Neuronal stem cell (in vitro differentiated cells): Measurements from ENCODE around the gene ARF6.

Experiments used
- DNase-seq: peaks from one replicate; pipeline ENCODE4 v3.0.0-alpha.2; 2013; ENCODE audit warnings: low spot score
- H2AFZ ChIP-seq: one replicate; pipeline ENCODE4 v1.6.1; 2013; ENCODE audit warnings: mild to moderate bottlenecking, low read length, inconsistent platforms
- H2AK5ac ChIP-seq: 2 replicates; pipeline ENCODE4 v1.6.1; 2013; ENCODE audit warnings: low read depth, mild to moderate bottlenecking, inconsistent platforms, low read length, moderate library complexity, mixed read lengths
- H2BK120ac ChIP-seq: 2 replicates; pipeline ENCODE4 v1.6.1; 2013; ENCODE audit warnings: low read depth, mild to moderate bottlenecking, inconsistent platforms, low read length, moderate library complexity, mixed read lengths
- H2BK12ac ChIP-seq: one replicate; pipeline ENCODE4 v1.6.1; 2013; ENCODE audit warnings: low read length, inconsistent platforms
- H2BK15ac ChIP-seq: 2 replicates; pipeline ENCODE4 v1.6.1; 2013; ENCODE audit warnings: mild to moderate bottlenecking, low read length, inconsistent platforms, mixed read lengths
- H2BK5ac ChIP-seq: one replicate; pipeline ENCODE4 v1.6.1; 2013; ENCODE audit warnings: inconsistent platforms, mild to moderate bottlenecking, low read length, moderate library complexity
- H3K14ac ChIP-seq: one replicate; pipeline ENCODE4 v1.6.1; 2013; ENCODE audit warnings: low read length, inconsistent platforms
- H3K18ac ChIP-seq: 2 replicates; pipeline ENCODE4 v1.6.1; 2013; ENCODE audit warnings: low read length, inconsistent platforms
- H3K23ac ChIP-seq: 2 replicates; pipeline ENCODE4 v1.6.1; 2013; ENCODE audit warnings: low read depth, mild to moderate bottlenecking, mixed read lengths, low read length, inconsistent platforms; ENCODE audit not compliant: poor library complexity
- H3K27ac ChIP-seq: replicated peaks from 3 replicates; pipeline ENCODE4 v1.5.1; 2013; ENCODE audit warnings: low read length, inconsistent platforms
- H3K27me3 ChIP-seq, 3 experiments: 2 replicates each; pipeline ENCODE4 v1.6.1; 2013; ENCODE audit warnings: low read length in 3 of 3, mild to moderate bottlenecking in 2 of 3, inconsistent platforms in 1 of 3, low read depth in 1 of 3, mixed read lengths in 1 of 3, moderate library complexity in 1 of 3; ENCODE audit not compliant: control insufficient read depth in 3 of 3, insufficient read depth in 3 of 3
- H3K36me3 ChIP-seq, 2 donors: replicated peaks in 1 of 2; 2 replicates each; pipeline ENCODE4 v1.6.1; 2013; ENCODE audit warnings: low read length in 2 of 2; ENCODE audit not compliant: control insufficient read depth in 2 of 2, insufficient read depth in 2 of 2
- H3K4ac ChIP-seq: 2 replicates; pipeline ENCODE4 v1.6.1; 2013; ENCODE audit warnings: inconsistent platforms, mild to moderate bottlenecking, low read length, moderate library complexity
- H3K4me1 ChIP-seq, 2 donors: 1 replicate in 1 of 2; 2 replicates in 1 of 2; pipeline ENCODE4 v1.6.1; 2013; ENCODE audit warnings: low read length in 2 of 2, low read depth in 1 of 2; ENCODE audit not compliant: control insufficient read depth in 2 of 2, insufficient read depth in 1 of 2
- H3K4me2 ChIP-seq: one replicate; pipeline ENCODE4 v1.6.1; 2013; ENCODE audit warnings: mild to moderate bottlenecking, low read length, inconsistent platforms; ENCODE audit not compliant: insufficient read depth, poor library complexity, severe bottlenecking
- H3K4me3 ChIP-seq, 2 donors: 2 replicates each; pipeline ENCODE4 v1.5.1; 2013; ENCODE audit warnings: low read length in 2 of 2, mild to moderate bottlenecking in 2 of 2, inconsistent platforms in 1 of 2, moderate library complexity in 1 of 2
- H3K79me1 ChIP-seq: one replicate; pipeline ENCODE4 v1.6.1; 2013; ENCODE audit warnings: low read depth, mild to moderate bottlenecking, inconsistent platforms, low read length, moderate library complexity
- H3K9ac ChIP-seq: one replicate; pipeline ENCODE4 v1.6.1; 2013; ENCODE audit warnings: mild to moderate bottlenecking, low read depth, low read length, inconsistent platforms; ENCODE audit not compliant: poor library complexity
- H3K9me3 ChIP-seq, 2 donors: replicated peaks in 1 of 2; 2 replicates each; pipeline versions ENCODE3 to v1.6.1; 2013; ENCODE audit warnings: low read length in 2 of 2, mild to moderate bottlenecking in 2 of 2, inconsistent platforms in 1 of 2, low read depth in 1 of 2, mixed read lengths in 1 of 2, moderate library complexity in 1 of 2; ENCODE audit not compliant: control insufficient read depth in 2 of 2, insufficient read depth in 1 of 2
- H4K8ac ChIP-seq: one replicate; pipeline ENCODE4 v1.6.1; 2013; ENCODE audit warnings: low read depth, mild to moderate bottlenecking, inconsistent platforms, low read length, moderate library complexity
- H4K91ac ChIP-seq: one replicate; pipeline ENCODE4 v1.6.1; 2013; ENCODE audit warnings: low read length, low read depth, mild to moderate bottlenecking, inconsistent platforms; ENCODE audit not compliant: poor library complexity
- WGBS, 2 donors: extraction: QIAGEN DNeasy Blood & Tissue Kit; methylation state at CpG; one replicate each; pipeline ENCODE4 v1.1.7; 2013; ENCODE audit warnings: missing lambda C conversion rate in 2 of 2, mixed read lengths in 1 of 2; ENCODE audit not compliant: insufficient read length in 2 of 2, insufficient replicate concordance in 1 of 2; ENCODE audit errors: extremely low coverage in 2 of 2; 5-methylcytosine and 5-hydroxymethylcytosine counted together

Gene ARF6

DNA sequence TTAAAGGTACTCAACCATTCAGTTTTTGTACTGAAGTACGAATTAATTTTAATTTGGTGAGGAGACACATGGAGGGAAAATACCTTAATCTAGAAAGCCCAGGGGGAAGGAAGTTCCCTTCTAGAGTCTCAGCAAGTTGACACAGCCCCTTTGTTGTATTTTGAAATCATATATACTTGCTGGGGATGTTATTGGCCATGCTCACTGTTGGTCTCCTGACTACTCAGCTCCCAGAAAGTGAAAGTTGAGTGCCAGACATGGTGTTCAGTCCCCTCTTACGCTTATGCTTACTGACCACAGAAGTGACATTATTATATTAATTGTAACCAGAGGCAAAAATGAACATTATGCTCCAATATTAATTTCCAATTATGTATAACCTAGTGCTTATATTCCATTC, 28.1 kb downstream of the ARF6 start:
- H4K8ac ChIP-seq = no peak overlapping the region
- H3K18ac ChIP-seq = no peak overlapping the region
- no peak overlapping the region for H3K4me2 ChIP-seq
- H3K9me3 ChIP-seq = no peaks in the 10 kb centered on the region
- no peak overlapping the region for H3K14ac ChIP-seq
- H4K91ac ChIP-seq = no peak overlapping the region
- H3K27me3 ChIP-seq = peaks cover 0 to 3% (median 0%) of the 10 kb centered on the region in 3 experiments
- DNase-seq = no peak
- no CpG with 5 or more reads among the region's 2 CpGs for WGBS, 2 donors
- no peaks in the 10 kb centered on the region for H3K36me3 ChIP-seq
- no peak overlapping the region for H2BK5ac ChIP-seq
- H3K23ac ChIP-seq = no peak overlapping the region
- no peak overlapping the region for H3K9ac ChIP-seq
- no peaks in the 10 kb centered on the region for H3K4me1 ChIP-seq
- H3K79me1 ChIP-seq = no peaks in the 10 kb centered on the region
- H2BK120ac ChIP-seq = no peak overlapping the region
- no peak overlapping the region for H2BK15ac ChIP-seq
- no peak overlapping the region for H3K4ac ChIP-seq
- H2BK12ac ChIP-seq = no peak overlapping the region
- H3K27ac ChIP-seq = no peak overlapping the region
- H2AFZ ChIP-seq = no peak overlapping the region
- H2AK5ac ChIP-seq = no peak overlapping the region
- no peak overlapping the region for H3K4me3 ChIP-seq

DNA sequence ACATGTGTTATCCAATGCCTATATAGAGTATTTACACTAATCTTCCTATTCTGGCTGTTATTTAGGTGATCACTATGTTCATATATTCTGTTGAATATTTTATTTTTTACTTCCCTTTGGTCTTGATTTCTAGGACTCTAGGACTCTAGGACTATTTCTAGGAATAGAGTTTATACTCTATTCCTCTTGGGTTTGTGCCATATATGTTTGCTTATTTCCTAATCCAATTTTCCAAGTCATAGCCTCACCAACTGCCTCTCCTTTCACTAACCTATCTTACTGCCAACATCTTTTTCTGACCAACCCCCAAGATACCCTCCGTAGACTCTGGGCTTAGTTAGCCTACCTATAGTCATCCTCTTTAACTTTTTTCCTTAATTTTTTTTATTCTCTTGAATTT, 28.5 kb downstream of the ARF6 start:
- H3K4ac ChIP-seq = no peak overlapping the region
- H2AK5ac ChIP-seq = no peak overlapping the region
- no peak overlapping the region for H3K18ac ChIP-seq
- peaks cover 0 to 3% (median 0%) of the 10 kb centered on the region in 3 experiments for H3K27me3 ChIP-seq
- no CpG with 5 or more reads among the region's 1 CpG for WGBS, 2 donors
- H2BK15ac ChIP-seq = no peak overlapping the region
- no peak overlapping the region for H3K14ac ChIP-seq
- no peaks in the 10 kb centered on the region for H3K79me1 ChIP-seq
- H2BK5ac ChIP-seq = no peak overlapping the region
- no peak overlapping the region for H2AFZ ChIP-seq
- no peaks in the 10 kb centered on the region for H3K9me3 ChIP-seq
- no peak overlapping the region for H2BK12ac ChIP-seq
- no peak overlapping the region for H4K8ac ChIP-seq
- H4K91ac ChIP-seq = no peak overlapping the region
- no peak for DNase-seq
- H3K4me3 ChIP-seq = no peak overlapping the region
- no peak overlapping the region for H3K27ac ChIP-seq
- H3K36me3 ChIP-seq = no peaks in the 10 kb centered on the region
- H3K4me2 ChIP-seq = no peak overlapping the region
- H2BK120ac ChIP-seq = no peak overlapping the region
- H3K4me1 ChIP-seq = no peaks in the 10 kb centered on the region
- no peak overlapping the region for H3K23ac ChIP-seq
- H3K9ac ChIP-seq = no peak overlapping the region

DNA sequence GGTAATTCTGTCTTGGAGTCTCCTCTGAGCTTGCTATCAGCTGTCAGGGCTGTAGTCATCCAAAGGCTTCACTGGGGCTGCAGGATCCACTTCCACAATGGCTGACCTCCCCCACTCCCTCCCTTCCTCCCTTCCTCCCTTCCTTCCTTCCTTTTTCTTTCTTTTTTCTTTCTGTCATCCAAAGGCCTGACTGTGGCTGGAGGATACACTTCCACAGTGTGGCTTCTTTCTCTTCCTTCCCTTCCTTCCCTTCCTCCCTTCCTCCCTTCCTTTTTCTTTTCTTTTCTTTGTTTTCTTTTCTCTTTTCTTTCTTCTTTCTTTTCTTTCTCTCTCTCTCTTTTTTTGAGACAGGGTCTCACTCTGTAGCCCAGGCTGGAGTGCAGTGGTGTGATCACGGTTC, 30.6 kb downstream of the ARF6 start:
- no peak overlapping the region for H3K23ac ChIP-seq
- no peaks in the 10 kb centered on the region for H3K79me1 ChIP-seq
- no peaks in the 10 kb centered on the region for H3K36me3 ChIP-seq
- H3K4me2 ChIP-seq = no peak overlapping the region
- H4K8ac ChIP-seq = no peak overlapping the region
- no peak overlapping the region for H2AK5ac ChIP-seq
- H3K27ac ChIP-seq = no peak overlapping the region
- WGBS, 2 donors = no CpG with 5 or more reads among the region's 1 CpG
- no peak overlapping the region for H3K18ac ChIP-seq
- H3K27me3 ChIP-seq = peaks cover 0 to 3% (median 0%) of the 10 kb centered on the region in 3 experiments
- H3K9ac ChIP-seq = no peak overlapping the region
- H2BK5ac ChIP-seq = no peak overlapping the region
- DNase-seq = no peak
- no peak overlapping the region for H4K91ac ChIP-seq
- H2AFZ ChIP-seq = no peak overlapping the region
- H2BK120ac ChIP-seq = no peak overlapping the region
- H3K4me3 ChIP-seq = no peak overlapping the region
- no peaks in the 10 kb centered on the region for H3K9me3 ChIP-seq
- no peak overlapping the region for H2BK15ac ChIP-seq
- no peak overlapping the region for H3K14ac ChIP-seq
- H3K4ac ChIP-seq = no peak overlapping the region
- H2BK12ac ChIP-seq = no peak overlapping the region
- no peaks in the 10 kb centered on the region for H3K4me1 ChIP-seq

DNA sequence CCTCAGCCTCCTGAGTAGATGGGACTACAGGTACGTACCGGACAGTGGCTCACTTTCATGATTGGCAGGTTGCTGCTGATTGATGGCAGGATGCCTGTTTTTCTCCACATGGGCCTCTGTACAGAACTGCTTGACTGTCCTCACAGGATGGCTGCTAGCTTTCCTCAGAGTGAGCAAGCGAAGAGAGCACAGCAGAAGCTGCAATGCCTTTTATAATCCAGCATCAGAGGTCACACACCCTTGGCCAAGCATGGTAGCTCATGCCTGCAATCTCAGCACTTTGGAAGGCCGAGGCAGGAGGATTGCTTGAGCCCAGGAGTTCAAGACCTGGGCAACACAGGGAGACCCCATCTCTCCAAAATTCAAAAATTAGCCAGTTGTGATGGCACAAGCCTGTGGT, 31.0 kb downstream of the ARF6 start:
- H4K8ac ChIP-seq = no peak overlapping the region
- WGBS, 2 donors = no CpG with 5 or more reads among the region's 4 CpGs

More for the DNA sequence above, 31.0 kb downstream of the ARF6 start:
- Histone ChIP-seq H2BK5ac (no peak overlapping the region), H3K27me3 (peaks cover 0 to 3% (median 0%) of the 10 kb centered on the region in 3 experiments), H2AK5ac (no peak overlapping the region), H3K36me3 (no peaks in the 10 kb centered on the region), H4K91ac (no peak overlapping the region), H2BK15ac (no peak overlapping the region), H2AFZ (no peak overlapping the region), H3K4me1 (no peaks in the 10 kb centered on the region), H3K79me1 (no peaks in the 10 kb centered on the region), H2BK12ac (no peak overlapping the region), H3K4me2 (no peak overlapping the region), H2BK120ac (no peak overlapping the region), H3K9ac (no peak overlapping the region), H3K18ac (no peak overlapping the region), H3K9me3 (no peaks in the 10 kb centered on the region), H3K27ac (no peak overlapping the region), H3K23ac (no peak overlapping the region), H3K14ac (no peak overlapping the region), H3K4ac (no peak overlapping the region), H3K4me3 (no peak overlapping the region)
- no peak for DNase-seq
